MCF 10A (cell line): Measurements from ENCODE around the gene CCDC185. TPM values are rescaled to one million over a fixed set of nuclear protein-coding genes. Genes with fewer than 3 reads are reported as not detected.
"Not testable (repeated sequence)": the region's sequence is repeated elsewhere in the genome, so short reads cannot be mapped to it uniquely, and the experiment has no call there.

ENCODE experiments used
- BruUV-seq: library from RNA; stranded (reverse); fragments of 400-500 nt; replicated peaks from 2 replicates; lab custom pipeline; 2021; lab: Mats Ljungman, UMichigan
- CTCF ChIA-PET: fragments of 300-600 bp; sonication (Branson Sonifier 250); formaldehyde crosslinking; extraction: SDS; loops from one replicate; lab custom pipeline; 2021; ENCODE audit warnings: antibody characterized with exemption, inconsistent platforms; lab: Yijun Ruan, JAX
- POLR2A ChIA-PET: fragments of 300-600, 350-650 bp; sonication (Branson Sonifier 250); formaldehyde crosslinking; extraction: SDS; loops from one replicate; lab custom pipeline; 2020; ENCODE audit warnings: antibody characterized with exemption, inconsistent platforms; lab: Yijun Ruan, JAX
- DNase-seq: peaks from one replicate; pipeline ENCODE4 v3.0.0-alpha.2; 2018; ENCODE audit not compliant: unreplicated experiment
- H3K27ac Mint-ChIP-seq: one replicate; pipeline ENCODE4 v1.8.0; 2022; ENCODE audit warnings: mild to moderate bottlenecking, low read depth, mixed read lengths; ENCODE audit not compliant: unreplicated experiment
- H3K27me3 Mint-ChIP-seq: one replicate; pipeline ENCODE4 v1.8.0; 2022; ENCODE audit warnings: mixed read lengths; ENCODE audit not compliant: insufficient read depth, unreplicated experiment
- H3K36me3 Mint-ChIP-seq: one replicate; pipeline ENCODE4 v1.8.0; 2022; ENCODE audit warnings: mild to moderate bottlenecking, moderate library complexity, mixed read lengths; ENCODE audit not compliant: insufficient read depth, unreplicated experiment
- H3K4me1 Mint-ChIP-seq: one replicate; pipeline ENCODE4 v1.8.0; 2022; ENCODE audit warnings: mixed read lengths; ENCODE audit not compliant: insufficient read depth, unreplicated experiment
- H3K4me3 Mint-ChIP-seq: one replicate; pipeline ENCODE4 v1.8.0; 2022; ENCODE audit warnings: mild to moderate bottlenecking, moderate library complexity, mixed read lengths; ENCODE audit not compliant: unreplicated experiment
- H3K9me3 Mint-ChIP-seq: one replicate; pipeline ENCODE4 v1.8.0; 2022; ENCODE audit warnings: mixed read lengths; ENCODE audit not compliant: unreplicated experiment
- intact Hi-C: fragments of 100-400 bp; cut with micrococcal nuclease; formaldehyde crosslinking; loops from 2 replicates; pipeline ENCODE4 v1.14.1; 2022
- total RNA-seq: library from RNA; stranded (reverse); gene quantifications from 2 replicates; pipeline ENCODE4 v1.2.3, GENCODE V29; 2022
- TF ChIP-seq, protein P1 (sequence below): fragments of 200-600 bp; IDR thresholded peaks from one replicate; pipeline ENCODE4 v1.8.0; 2022; ENCODE audit warnings: antibody characterized with exemption, mild to moderate bottlenecking; ENCODE audit not compliant: unreplicated experiment

CCDC185 gene
- total RNA-seq, 1 experiment from 2014 or later = not detected

DNA sequence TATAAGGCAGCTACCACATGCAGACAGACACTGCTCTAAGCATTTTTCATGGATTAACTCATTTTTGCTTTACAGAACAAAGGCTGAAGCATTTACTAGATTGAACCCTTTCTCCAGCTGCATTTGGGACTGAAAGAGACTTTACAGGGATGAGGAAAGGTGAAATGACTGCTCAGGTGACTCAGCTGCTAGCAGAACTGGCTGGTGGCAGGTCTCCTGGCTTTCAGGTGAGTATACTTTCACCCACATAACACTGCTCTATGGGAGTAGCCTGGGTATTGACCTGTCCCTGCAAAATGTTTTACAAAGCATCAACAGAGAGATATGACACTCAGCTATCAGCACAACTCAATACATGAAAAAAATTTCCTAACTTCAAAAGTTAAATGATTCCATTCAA lies 2.6 kb upstream of the CCDC185 start:
- H3K4me1 Mint-ChIP-seq = no peaks in the 10 kb centered on the region
- intact Hi-C loops = no loop called here
- H3K9me3 Mint-ChIP-seq = no peaks in the 10 kb centered on the region
- H3K27me3 Mint-ChIP-seq = peaks cover 16% of the 10 kb centered on the region
- no TSS peak for BruUV-seq
- H3K4me3 Mint-ChIP-seq = no peak overlapping the region
- no peak for DNase-seq
- no peaks in the 10 kb centered on the region for H3K36me3 Mint-ChIP-seq
- TF ChIP-seq, protein P1, sequence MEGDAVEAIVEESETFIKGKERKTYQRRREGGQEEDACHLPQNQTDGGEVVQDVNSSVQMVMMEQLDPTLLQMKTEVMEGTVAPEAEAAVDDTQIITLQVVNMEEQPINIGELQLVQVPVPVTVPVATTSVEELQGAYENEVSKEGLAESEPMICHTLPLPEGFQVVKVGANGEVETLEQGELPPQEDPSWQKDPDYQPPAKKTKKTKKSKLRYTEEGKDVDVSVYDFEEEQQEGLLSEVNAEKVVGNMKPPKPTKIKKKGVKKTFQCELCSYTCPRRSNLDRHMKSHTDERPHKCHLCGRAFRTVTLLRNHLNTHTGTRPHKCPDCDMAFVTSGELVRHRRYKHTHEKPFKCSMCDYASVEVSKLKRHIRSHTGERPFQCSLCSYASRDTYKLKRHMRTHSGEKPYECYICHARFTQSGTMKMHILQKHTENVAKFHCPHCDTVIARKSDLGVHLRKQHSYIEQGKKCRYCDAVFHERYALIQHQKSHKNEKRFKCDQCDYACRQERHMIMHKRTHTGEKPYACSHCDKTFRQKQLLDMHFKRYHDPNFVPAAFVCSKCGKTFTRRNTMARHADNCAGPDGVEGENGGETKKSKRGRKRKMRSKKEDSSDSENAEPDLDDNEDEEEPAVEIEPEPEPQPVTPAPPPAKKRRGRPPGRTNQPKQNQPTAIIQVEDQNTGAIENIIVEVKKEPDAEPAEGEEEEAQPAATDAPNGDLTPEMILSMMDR = no peak
- CTCF ChIA-PET = interaction anchor here (0.6 to 0.7 kb wide), 2 partner anchors 63 to 277 kb away, joined by 3 read pairs; no protein-coding TSS in a partner anchor
- POLR2A ChIA-PET = interaction anchor here (1.3 to 1.4 kb wide), 2 partner anchors 11 to 12 kb away, joined by 3 read pairs; no protein-coding TSS in a partner anchor
- no peak overlapping the region for H3K27ac Mint-ChIP-seq

DNA sequence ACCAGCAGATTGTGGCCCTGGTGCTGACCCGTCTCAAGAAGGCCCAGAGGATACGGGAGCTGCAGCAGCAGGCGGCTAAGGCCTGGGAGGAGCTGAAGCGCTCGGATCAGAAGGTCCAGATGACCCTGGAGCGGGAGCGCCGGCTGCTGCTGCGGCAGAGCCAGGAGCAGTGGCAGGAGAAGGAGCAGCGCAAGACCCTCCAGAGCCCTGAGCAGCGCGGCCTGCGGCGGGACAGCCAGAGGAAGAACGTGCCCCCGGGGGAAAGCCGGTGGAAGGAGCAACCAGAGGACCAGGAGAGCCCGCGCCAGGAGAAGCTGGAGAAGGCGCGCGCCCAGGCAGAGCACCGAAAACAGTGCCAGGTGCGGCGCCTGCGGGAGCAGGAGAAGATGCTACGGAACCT lies 1.0 kb downstream of the CCDC185 start:
- DNase-seq = no peak
- intact Hi-C loops = no loop called here
- peak overlapping the region; percentile 35 for H3K4me3 Mint-ChIP-seq
- TF ChIP-seq, protein P1 = no peak
- H3K36me3 Mint-ChIP-seq = no peaks in the 10 kb centered on the region
- no peaks in the 10 kb centered on the region for H3K9me3 Mint-ChIP-seq
- peaks cover 16% of the 10 kb centered on the region for H3K27me3 Mint-ChIP-seq
- no peak overlapping the region for H3K27ac Mint-ChIP-seq
- H3K4me1 Mint-ChIP-seq = no peaks in the 10 kb centered on the region
- ChIA-PET CTCF (interaction anchor here (0.9 to 1.1 kb wide), 2 partner anchors 10 to 261 kb away, joined by 3 to 7 read pairs; no protein-coding TSS in a partner anchor), POLR2A (interaction anchor here (0.6 to 1.2 kb wide), 4 partner anchors 17 to 135 kb away, joined by 3 to 4 read pairs (median 3); no protein-coding TSS in a partner anchor)
- BruUV-seq = no TSS peak

GRCh38 chr1:223394706-223395105 lies 1.5 kb downstream of the CCDC185 start:
- Mint-ChIP-seq H3K27ac (no peak overlapping the region), H3K4me1 (no peaks in the 10 kb centered on the region), H3K9me3 (no peaks in the 10 kb centered on the region), H3K4me3 (no peak overlapping the region), H3K36me3 (no peaks in the 10 kb centered on the region), H3K27me3 (peaks cover 16% of the 10 kb centered on the region)
- intact Hi-C loops = no loop called here
- POLR2A ChIA-PET = interaction anchor here (0.9 to 1.2 kb wide), 2 partner anchors 16 to 23 kb away, joined by 3 to 4 read pairs; no protein-coding TSS in a partner anchor
- CTCF ChIA-PET = interaction anchor here (0.6 to 1.1 kb wide), 4 partner anchors 10 to 271 kb away, joined by 3 to 7 read pairs (median 3); no protein-coding TSS in a partner anchor
- no peak for DNase-seq
- TF ChIP-seq, protein P1 = no peak
- no TSS peak for BruUV-seq

DNA sequence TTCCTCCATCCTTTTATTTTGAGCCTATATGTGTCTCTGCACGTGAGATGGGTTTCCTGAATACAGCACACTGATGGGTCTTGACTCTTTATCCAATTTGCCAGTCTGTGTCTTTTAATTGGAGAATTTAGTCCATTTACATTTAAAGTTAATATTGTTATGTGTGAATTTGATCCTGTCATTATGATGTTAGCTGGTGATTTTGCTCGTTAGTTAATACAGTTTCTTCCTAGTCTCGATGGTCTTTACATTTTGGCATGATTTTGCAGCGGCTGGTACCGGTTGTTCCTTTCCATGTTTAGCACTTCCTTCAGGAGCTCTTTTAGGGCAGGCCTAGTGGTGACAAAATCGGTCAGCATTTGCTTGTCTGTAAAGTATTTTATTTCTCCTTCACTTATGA lies 6.2 kb downstream of the CCDC185 start:
- BruUV-seq, H3K27ac Mint-ChIP-seq, H3K36me3 Mint-ChIP-seq, H3K9me3 Mint-ChIP-seq, DNase-seq, H3K27me3 Mint-ChIP-seq, POLR2A ChIA-PET, CTCF ChIA-PET, intact Hi-C loops, H3K4me3 Mint-ChIP-seq: not testable (repeated sequence)
- peaks cover 19% of the 10 kb centered on the region for H3K4me1 Mint-ChIP-seq
